Right lobe of liver (tissue), 4 donors: ENCODE results near the gene C10orf88.

Experiments
- CTCF ChIP-seq, 4 donors: fragments of 200-600 bp in 3 of 4; fragments of 450-650 bp in 1 of 4; IDR thresholded peaks; one replicate each; pipeline versions ENCODE4 v1.5.1 to v1.8.0; 2016 to 2022; ENCODE audit warnings: antibody characterized with exemption in 4 of 4, mild to moderate bottlenecking in 2 of 4
- POLR2A ChIP-seq: fragments of 450-650 bp; IDR thresholded peaks from one replicate; pipeline ENCODE4 v1.6.1; 2017; ENCODE audit warnings: antibody characterized with exemption, mild to moderate bottlenecking
- donor health status: DM: no; HTN: no; CAD: no.
- donor health status: DM: no; HTN: no; CAD: no.
- donor health status: DM: no; HTN: yes; CAD: no.

- TF ChIP-seq POLR2A (no peak), CTCF (IDR thresholded peaks at IDR 0.05) (no peak)
These were observed 4.7 kb downstream of the C10orf88 start for GRCh38 chr10:122949296-122949695.
